ENCODE data around the gene FRMD3. TPM values are rescaled to one million over a fixed set of nuclear protein-coding genes. Genes with fewer than 3 reads are reported as not detected.
A peak's percentile ranks its signal among the peaks of the same experiment; 100 is the strongest.

FRMD3 gene
- total and polyA plus RNA-seq, 3 experiments from 2014 or later, result 0.35 to 0.68 (median 0.62) TPM

GRCh38 chr9:83280790-83281189 lies 257.4 kb downstream of the FRMD3 start:
- no peak overlapping the region for H3K4me3 ChIP-seq (ENCODE audit: low read length)
- Mint-ChIP-seq H3K4me3 (no peak overlapping the region), H3K27me3 (no peaks in the 10 kb centered on the region), H3K9me3 (peaks cover 0 to 5% (median 0%) of the 10 kb centered on the region in 5 donors), H3K4me1 (no peaks in the 10 kb centered on the region), H3K27ac (peak overlapping the region in 1 of 8 donors; percentile 17), H3K36me3 (no peaks in the 10 kb centered on the region)
- H3K27ac ChIP-seq (ENCODE audit: low read depth, low read length), result no peak overlapping the region
- no peaks in the 10 kb centered on the region for H3K9me3 ChIP-seq (ENCODE audit: low read length)
- CTCF ChIA-PET, result no interaction called here
- DNase-seq, result no peak
- POLR2A ChIA-PET, result no interaction called here
- no peaks in the 10 kb centered on the region for H3K4me1 ChIP-seq (ENCODE audit: insufficient read depth, low read length)
- H3K27me3 ChIP-seq (ENCODE audit: insufficient read depth, low read length, poor library complexity, severe bottlenecking), result no peaks in the 10 kb centered on the region
- no peaks in the 10 kb centered on the region for H3K36me3 ChIP-seq (ENCODE audit: insufficient read depth, low read length)

- H3K36me3 ChIP-seq (ENCODE audit: insufficient read depth, low read length), result no peaks in the 10 kb centered on the region
- no peaks in the 10 kb centered on the region for H3K9me3 ChIP-seq (ENCODE audit: low read length)
- DNase-seq, result no peak
- no peaks in the 10 kb centered on the region for H3K4me1 Mint-ChIP-seq
- no peaks in the 10 kb centered on the region for H3K36me3 Mint-ChIP-seq
- ChIA-PET POLR2A (no interaction called here), CTCF (no interaction called here)
- H3K4me3 ChIP-seq (ENCODE audit: low read length), result no peak overlapping the region
- H3K27ac Mint-ChIP-seq, result no peak overlapping the region
- H3K27me3 Mint-ChIP-seq, result no peaks in the 10 kb centered on the region
- no peaks in the 10 kb centered on the region for H3K4me1 ChIP-seq (ENCODE audit: insufficient read depth, low read length)
- peaks cover 0 to 5% (median 0%) of the 10 kb centered on the region in 5 donors for H3K9me3 Mint-ChIP-seq
- H3K4me3 Mint-ChIP-seq, result no peak overlapping the region
- H3K27ac ChIP-seq (ENCODE audit: low read depth, low read length), result no peak overlapping the region
- H3K27me3 ChIP-seq (ENCODE audit: insufficient read depth, low read length, poor library complexity, severe bottlenecking), result no peaks in the 10 kb centered on the region
Observed at GRCh38 chr9:83280268-83280667, 257.9 kb downstream of the FRMD3 start.

- Mint-ChIP-seq H3K4me3 (no peak overlapping the region), H3K27me3 (no peaks in the 10 kb centered on the region), H3K36me3 (no peaks in the 10 kb centered on the region), H3K27ac (no peak overlapping the region), H3K4me1 (no peaks in the 10 kb centered on the region), H3K9me3 (peaks cover 0 to 7% (median 0%) of the 10 kb centered on the region in 5 donors)
- Histone ChIP-seq H3K4me1 (ENCODE audit: insufficient read depth, low read length) (no peaks in the 10 kb centered on the region), H3K27ac (ENCODE audit: low read depth, low read length) (no peak overlapping the region), H3K4me3 (ENCODE audit: low read length) (no peak overlapping the region), H3K36me3 (ENCODE audit: insufficient read depth, low read length) (no peaks in the 10 kb centered on the region), H3K27me3 (ENCODE audit: insufficient read depth, low read length, poor library complexity, severe bottlenecking) (no peaks in the 10 kb centered on the region), H3K9me3 (ENCODE audit: low read length) (no peaks in the 10 kb centered on the region)
- DNase-seq, result no peak
- CTCF ChIA-PET, result no interaction called here
- POLR2A ChIA-PET, result no interaction called here
Observed at GRCh38 chr9:83274787-83275186, 263.4 kb downstream of the FRMD3 start.

DNA sequence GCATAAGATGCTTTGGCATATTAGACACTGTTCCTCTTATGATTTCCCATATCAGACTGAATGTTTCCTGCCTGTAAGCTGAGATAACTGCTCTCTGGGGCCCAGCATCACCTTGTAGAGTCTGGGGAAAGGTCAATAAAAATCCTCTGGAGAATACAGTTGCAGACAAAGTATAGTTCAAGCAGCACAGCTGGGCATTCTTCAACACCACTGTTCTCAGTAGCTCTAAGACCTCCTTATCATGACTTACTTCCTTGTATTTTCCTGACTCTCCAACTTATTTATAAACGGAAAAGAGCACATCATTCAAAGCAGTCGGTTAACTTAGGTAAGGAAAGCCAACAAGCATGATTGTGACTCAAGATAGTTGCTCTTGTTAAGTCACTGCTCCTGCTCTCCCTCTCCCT lies 266.5 kb downstream of the FRMD3 start:
- H3K4me1 ChIP-seq (ENCODE audit: insufficient read depth, low read length), result no peaks in the 10 kb centered on the region
- H3K9me3 Mint-ChIP-seq, result peaks cover 0 to 2% (median 0%) of the 10 kb centered on the region in 5 donors
- ChIA-PET CTCF (no interaction called here), POLR2A (no interaction called here)
- H3K4me3 Mint-ChIP-seq, result no peak overlapping the region
- H3K27ac ChIP-seq (ENCODE audit: low read depth, low read length), result no peak overlapping the region
- H3K4me3 ChIP-seq (ENCODE audit: low read length), result no peak overlapping the region
- H3K27ac Mint-ChIP-seq, result no peak overlapping the region
- H3K27me3 Mint-ChIP-seq, result no peaks in the 10 kb centered on the region
- no peaks in the 10 kb centered on the region for H3K36me3 ChIP-seq (ENCODE audit: insufficient read depth, low read length)
- no peaks in the 10 kb centered on the region for H3K4me1 Mint-ChIP-seq
- no peaks in the 10 kb centered on the region for H3K36me3 Mint-ChIP-seq
- no peak for DNase-seq
- no peaks in the 10 kb centered on the region for H3K9me3 ChIP-seq (ENCODE audit: low read length)
- H3K27me3 ChIP-seq (ENCODE audit: insufficient read depth, low read length, poor library complexity, severe bottlenecking), result no peaks in the 10 kb centered on the region

GRCh38 chr9:83270116-83270515 lies 268.1 kb downstream of the FRMD3 start:
- Histone ChIP-seq H3K27me3 (ENCODE audit: insufficient read depth, low read length, poor library complexity, severe bottlenecking) (no peaks in the 10 kb centered on the region), H3K27ac (ENCODE audit: low read depth, low read length) (no peak overlapping the region), H3K36me3 (ENCODE audit: insufficient read depth, low read length) (no peaks in the 10 kb centered on the region), H3K9me3 (ENCODE audit: low read length) (no peaks in the 10 kb centered on the region), H3K4me1 (ENCODE audit: insufficient read depth, low read length) (no peaks in the 10 kb centered on the region), H3K4me3 (ENCODE audit: low read length) (no peak overlapping the region)
- H3K4me3 Mint-ChIP-seq, result no peak overlapping the region
- H3K27me3 Mint-ChIP-seq, result no peaks in the 10 kb centered on the region
- no peaks in the 10 kb centered on the region for H3K36me3 Mint-ChIP-seq
- ChIA-PET CTCF (no interaction called here), POLR2A (no interaction called here)
- DNase-seq, result no peak
- H3K27ac Mint-ChIP-seq, result no peak overlapping the region
- peaks cover 0 to 2% (median 0%) of the 10 kb centered on the region in 5 donors for H3K9me3 Mint-ChIP-seq
- H3K4me1 Mint-ChIP-seq, result no peaks in the 10 kb centered on the region

DNA sequence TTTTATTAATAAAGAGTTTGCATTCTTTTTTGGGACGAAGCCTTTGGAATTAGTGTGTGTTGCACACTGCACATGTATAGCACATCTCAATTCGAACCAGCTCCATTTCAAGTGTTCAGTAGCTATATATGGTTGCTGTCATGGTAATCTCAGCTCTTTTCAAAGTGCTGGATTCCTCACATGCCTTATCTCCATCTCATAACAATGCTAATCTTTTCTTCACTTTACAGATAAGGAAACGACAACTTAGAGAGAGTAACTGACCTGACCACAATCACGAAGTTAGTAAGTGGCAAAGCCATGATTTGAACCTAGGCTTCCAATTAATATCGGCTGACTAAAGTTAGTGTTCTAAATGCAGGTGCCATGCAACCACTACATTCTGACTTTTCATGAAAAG lies 270.5 kb downstream of the FRMD3 start:
- Mint-ChIP-seq H3K4me1 (no peaks in the 10 kb centered on the region), H3K36me3 (peaks cover 0 to under 1% (median 0%) of the 10 kb centered on the region in 3 donors), H3K27ac (no peak overlapping the region), H3K9me3 (no peaks in the 10 kb centered on the region), H3K4me3 (no peak overlapping the region), H3K27me3 (no peaks in the 10 kb centered on the region)
- no peak overlapping the region for H3K27ac ChIP-seq (ENCODE audit: low read depth, low read length)
- H3K4me3 ChIP-seq (ENCODE audit: low read length), result no peak overlapping the region
- H3K36me3 ChIP-seq (ENCODE audit: insufficient read depth, low read length), result no peaks in the 10 kb centered on the region
- no peaks in the 10 kb centered on the region for H3K27me3 ChIP-seq (ENCODE audit: insufficient read depth, low read length, poor library complexity, severe bottlenecking)
- DNase-seq, result no peak
- CTCF ChIA-PET, result no interaction called here
- H3K9me3 ChIP-seq (ENCODE audit: low read length), result no peaks in the 10 kb centered on the region
- POLR2A ChIA-PET, result no interaction called here
- no peaks in the 10 kb centered on the region for H3K4me1 ChIP-seq (ENCODE audit: insufficient read depth, low read length)

- POLR2A ChIA-PET, result no interaction called here
- DNase-seq, result no peak
- Mint-ChIP-seq H3K4me3 (no peak overlapping the region), H3K4me1 (no peaks in the 10 kb centered on the region), H3K27me3 (no peaks in the 10 kb centered on the region), H3K36me3 (peaks cover 0 to 4% (median 0%) of the 10 kb centered on the region in 3 donors), H3K9me3 (no peaks in the 10 kb centered on the region), H3K27ac (no peak overlapping the region)
- Histone ChIP-seq H3K36me3 (ENCODE audit: insufficient read depth, low read length) (no peaks in the 10 kb centered on the region), H3K4me1 (ENCODE audit: insufficient read depth, low read length) (no peaks in the 10 kb centered on the region), H3K9me3 (ENCODE audit: low read length) (no peaks in the 10 kb centered on the region), H3K27ac (ENCODE audit: low read depth, low read length) (no peak overlapping the region), H3K27me3 (ENCODE audit: insufficient read depth, low read length, poor library complexity, severe bottlenecking) (no peaks in the 10 kb centered on the region), H3K4me3 (ENCODE audit: low read length) (no peak overlapping the region)
- CTCF ChIA-PET, result no interaction called here
Observed at GRCh38 chr9:83266666-83267496, 271.3 kb downstream of the FRMD3 start.

GRCh38 chr9:83266331-83266665 lies 271.9 kb downstream of the FRMD3 start:
- Histone ChIP-seq H3K27me3 (ENCODE audit: insufficient read depth, low read length, poor library complexity, severe bottlenecking) (no peaks in the 10 kb centered on the region), H3K4me1 (ENCODE audit: insufficient read depth, low read length) (no peaks in the 10 kb centered on the region), H3K4me3 (ENCODE audit: low read length) (no peak overlapping the region), H3K36me3 (ENCODE audit: insufficient read depth, low read length) (no peaks in the 10 kb centered on the region), H3K9me3 (ENCODE audit: low read length) (no peaks in the 10 kb centered on the region), H3K27ac (ENCODE audit: low read depth, low read length) (no peak overlapping the region)
- H3K9me3 Mint-ChIP-seq, result no peaks in the 10 kb centered on the region
- H3K27me3 Mint-ChIP-seq, result no peaks in the 10 kb centered on the region
- H3K4me3 Mint-ChIP-seq, result no peak overlapping the region
- H3K27ac Mint-ChIP-seq, result no peak overlapping the region
- ChIA-PET POLR2A (no interaction called here), CTCF (no interaction called here)
- H3K4me1 Mint-ChIP-seq, result no peaks in the 10 kb centered on the region
- DNase-seq, result no peak
- H3K36me3 Mint-ChIP-seq, result peaks cover 0 to 4% (median 0%) of the 10 kb centered on the region in 3 donors

All from CD8-positive, alpha-beta memory T cell (primary cell).